ENCODE measurements around the gene PCDH1. TPM values are rescaled to one million over a fixed set of nuclear protein-coding genes. Genes with fewer than 3 reads are reported as not detected.

PCDH1 gene
- total and polyA plus RNA-seq, 7 donors: 8.6 to 47.2 (median 13.2) TPM

- 49 to 79% methylated on average over 8 of the region's 8 CpGs for WGBS, 2 donors
Measured at GRCh38 chr5:141883892-141884318, 5.7 kb upstream of the PCDH1 start.

GRCh38 chr5:141883184-141883891 lies 5.1 kb upstream of the PCDH1 start:
- H3K9me3 ChIP-seq: no peaks in the 10 kb centered on the region
- intact Hi-C loops (cut with DNase I): no loop called here
- WGBS, 2 donors: 6 to 26% methylated on average over 35 of the region's 35 CpGs
- TF ChIP-seq EP300 (IDR thresholded peaks at IDR 0.05) (peak in 1 of 4 donors; percentile 9), POLR2A (IDR thresholded peaks at IDR 0.05) (no peak), CTCF (IDR thresholded peaks at IDR 0.05) (no peak), POLR2AphosphoS5 (IDR thresholded peaks at IDR 0.05) (peak in 1 of 4 donors; percentile 24)
- H3K27ac ChIP-seq: peak overlapping the region in 2 of 4 donors; percentile 61 to 76
- peak overlapping the region in 1 of 4 donors; percentile 24 for H3K4me3 ChIP-seq
- DNase-seq: peak; percentile 71
- H3K4me1 ChIP-seq: peaks cover 0 to 14% (median 13%) of the 10 kb centered on the region in 4 donors
- H3K36me3 ChIP-seq: no peaks in the 10 kb centered on the region
- H3K27me3 ChIP-seq: peaks cover 17 to 73% (median 26%) of the 10 kb centered on the region in 3 donors

More at GRCh38 chr5:141883892-141884318, 5.7 kb upstream of the PCDH1 start:
- Histone ChIP-seq H3K4me1 (peaks cover 0 to 9% (median 8%) of the 10 kb centered on the region in 4 donors), H3K36me3 (no peaks in the 10 kb centered on the region), H3K4me3 (no peak overlapping the region), H3K27ac (no peak overlapping the region), H3K9me3 (no peaks in the 10 kb centered on the region), H3K27me3 (peaks cover 17 to 73% (median 26%) of the 10 kb centered on the region in 3 donors)
- intact Hi-C loops (cut with DNase I): no loop called here
- DNase-seq: no peak
- TF ChIP-seq POLR2AphosphoS5 (IDR thresholded peaks at IDR 0.05) (no peak), EP300 (IDR thresholded peaks at IDR 0.05) (no peak), POLR2A (IDR thresholded peaks at IDR 0.05) (no peak), CTCF (IDR thresholded peaks at IDR 0.05) (no peak)

- intact Hi-C loops (cut with DNase I): no loop called here
- peak overlapping the region in 3 of 4 donors; percentile 37 to 76 (median 61) for H3K27ac ChIP-seq
- H3K9me3 ChIP-seq: no peaks in the 10 kb centered on the region
Measured at GRCh38 chr5:141882594-141883183, 4.5 kb upstream of the PCDH1 start.

GRCh38 chr5:141881886-141882285 lies 3.7 kb upstream of the PCDH1 start:
- H3K4me1 ChIP-seq: peaks cover 0 to 26% (median 25%) of the 10 kb centered on the region in 4 donors

More at GRCh38 chr5:141882594-141883183, 4.5 kb upstream of the PCDH1 start:
- TF ChIP-seq POLR2AphosphoS5 (IDR thresholded peaks at IDR 0.05) (peak in 1 of 4 donors; percentile 6), CTCF (IDR thresholded peaks at IDR 0.05) (no peak)
- peaks cover 17 to 77% (median 30%) of the 10 kb centered on the region in 3 donors for H3K27me3 ChIP-seq
- H3K36me3 ChIP-seq: no peaks in the 10 kb centered on the region
- peaks cover 0 to 18% (median 17%) of the 10 kb centered on the region in 4 donors for H3K4me1 ChIP-seq
- H3K4me3 ChIP-seq: peak overlapping the region in 1 of 4 donors; percentile 24
- DNase-seq: no peak
- WGBS, 2 donors: 14 to 17% methylated on average over 13 of the region's 13 CpGs

More at GRCh38 chr5:141881886-141882285, 3.7 kb upstream of the PCDH1 start:
- intact Hi-C loops (cut with DNase I): no loop called here
- WGBS, 2 donors: 37 to 58% methylated on average over 4 of the region's 4 CpGs
- H3K27me3 ChIP-seq: peaks cover 20 to 83% (median 38%) of the 10 kb centered on the region in 3 donors
- H3K4me3 ChIP-seq: peak overlapping the region in 1 of 4 donors; percentile 6
- no peak for DNase-seq
- no peaks in the 10 kb centered on the region for H3K9me3 ChIP-seq
- TF ChIP-seq EP300 (IDR thresholded peaks at IDR 0.05): no peak
- TF ChIP-seq CTCF (IDR thresholded peaks at IDR 0.05): no peak
- no peak for TF ChIP-seq POLR2A (IDR thresholded peaks at IDR 0.05)
- no peak for TF ChIP-seq POLR2AphosphoS5 (IDR thresholded peaks at IDR 0.05)
- H3K36me3 ChIP-seq: no peaks in the 10 kb centered on the region
- peak overlapping the region; percentile 37 to 76 (median 64) for H3K27ac ChIP-seq
